Measurements from ENCODE around the gene DNAH6. TPM values are rescaled to one million over a fixed set of nuclear protein-coding genes. Genes with fewer than 3 reads are reported as not detected.

The DNAH6 gene
- total RNA-seq, 4 donors from 2014 or later = 1.00 to 2.9 (median 2.1) TPM

DNA sequence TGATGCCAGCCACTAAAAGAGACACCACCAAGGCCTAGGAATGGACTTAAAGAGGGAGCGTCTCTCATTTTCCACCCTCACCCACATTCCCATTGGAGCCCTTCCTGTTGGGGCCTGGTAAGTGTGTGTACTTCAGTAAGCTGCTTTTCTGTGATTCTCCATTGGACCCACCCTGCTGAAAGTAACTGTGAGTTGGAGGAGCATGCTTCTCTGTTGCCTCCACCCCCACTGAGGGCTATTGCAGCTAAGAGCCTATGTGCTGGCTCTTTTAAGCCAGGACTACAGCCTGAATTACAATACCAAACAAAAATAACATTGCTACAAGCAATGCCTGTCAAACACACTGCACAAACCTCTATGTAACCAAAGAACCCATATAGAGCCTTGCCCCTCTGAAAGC lies 283.5 kb downstream of the DNAH6 start:
- Histone ChIP-seq H3K4me1 (no peaks in the 10 kb centered on the region), H3K36me3 (no peaks in the 10 kb centered on the region), H3K4me3 (no peak overlapping the region), H3K9me3 (peaks cover 3 to 13% of the 10 kb centered on the region in 2 donors), H3K27me3 (no peaks in the 10 kb centered on the region), H3K27ac (no peak overlapping the region)
- WGBS, 2 donors (ENCODE audit: low coverage in 1 of 2) = 94 to 100% methylated on average over 1 of the region's 1 CpG
- intact Hi-C loops (cut with DNase I; ENCODE audit: low total_unique reads) = no loop called here
- DNase-seq = no peak
- in situ Hi-C loops (cut with MboI; ENCODE audit: low pct_ligation_motif_present in 1 of 4, low pct_unique_long_range_greater_than_20kb in 1 of 4, low sequenced_read_pairs in 3 of 4) = no loop called here
- TF ChIP-seq POLR2AphosphoS5 (IDR thresholded peaks at IDR 0.05) = no peak
- TF ChIP-seq POLR2A (IDR thresholded peaks at IDR 0.05) = no peak
- no peak for TF ChIP-seq EP300 (IDR thresholded peaks at IDR 0.05; ENCODE audit: low read depth)
- TF ChIP-seq, protein P1, sequence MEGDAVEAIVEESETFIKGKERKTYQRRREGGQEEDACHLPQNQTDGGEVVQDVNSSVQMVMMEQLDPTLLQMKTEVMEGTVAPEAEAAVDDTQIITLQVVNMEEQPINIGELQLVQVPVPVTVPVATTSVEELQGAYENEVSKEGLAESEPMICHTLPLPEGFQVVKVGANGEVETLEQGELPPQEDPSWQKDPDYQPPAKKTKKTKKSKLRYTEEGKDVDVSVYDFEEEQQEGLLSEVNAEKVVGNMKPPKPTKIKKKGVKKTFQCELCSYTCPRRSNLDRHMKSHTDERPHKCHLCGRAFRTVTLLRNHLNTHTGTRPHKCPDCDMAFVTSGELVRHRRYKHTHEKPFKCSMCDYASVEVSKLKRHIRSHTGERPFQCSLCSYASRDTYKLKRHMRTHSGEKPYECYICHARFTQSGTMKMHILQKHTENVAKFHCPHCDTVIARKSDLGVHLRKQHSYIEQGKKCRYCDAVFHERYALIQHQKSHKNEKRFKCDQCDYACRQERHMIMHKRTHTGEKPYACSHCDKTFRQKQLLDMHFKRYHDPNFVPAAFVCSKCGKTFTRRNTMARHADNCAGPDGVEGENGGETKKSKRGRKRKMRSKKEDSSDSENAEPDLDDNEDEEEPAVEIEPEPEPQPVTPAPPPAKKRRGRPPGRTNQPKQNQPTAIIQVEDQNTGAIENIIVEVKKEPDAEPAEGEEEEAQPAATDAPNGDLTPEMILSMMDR (IDR thresholded peaks at IDR 0.05) = no peak

DNA sequence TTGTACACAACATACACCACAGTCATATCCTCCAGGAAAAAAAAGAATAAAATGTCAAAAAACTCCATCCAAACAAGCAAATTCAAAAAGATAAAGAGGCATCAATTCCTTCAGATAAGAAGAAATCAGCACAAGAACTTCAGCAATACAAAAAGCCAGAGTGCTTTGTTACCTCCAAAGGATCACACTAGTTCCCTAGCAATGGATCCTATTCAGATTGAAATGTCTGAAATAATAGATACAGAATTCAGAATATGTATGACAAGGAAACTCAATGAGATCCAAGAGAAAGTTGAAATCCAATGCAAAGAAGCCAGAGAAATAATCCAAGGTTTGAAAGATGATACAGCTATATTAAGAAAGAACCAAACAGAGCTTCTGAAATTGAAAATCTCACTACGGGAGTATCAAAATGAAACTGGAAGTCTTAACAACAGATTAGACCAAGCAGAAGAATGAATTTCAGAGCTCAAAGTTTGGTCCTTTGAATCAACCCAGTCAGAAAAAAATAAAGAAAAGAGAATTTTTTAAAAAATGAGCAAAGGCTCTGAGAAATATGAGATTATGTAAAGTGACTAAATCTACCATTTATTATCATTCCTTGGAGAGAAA lies 284.0 kb downstream of the DNAH6 start:
- DNase-seq = no peak
- Histone ChIP-seq H3K27ac (no peak overlapping the region), H3K9me3 (peaks cover 3 to 13% of the 10 kb centered on the region in 2 donors), H3K27me3 (no peaks in the 10 kb centered on the region), H3K4me1 (no peaks in the 10 kb centered on the region), H3K4me3 (no peak overlapping the region), H3K36me3 (no peaks in the 10 kb centered on the region)
- intact Hi-C loops (cut with DNase I; ENCODE audit: low total_unique reads) (no loop called here), in situ Hi-C loops (cut with MboI; ENCODE audit: low pct_ligation_motif_present in 1 of 4, low pct_unique_long_range_greater_than_20kb in 1 of 4, low sequenced_read_pairs in 3 of 4) (no loop called here)
- TF ChIP-seq POLR2AphosphoS5 (IDR thresholded peaks at IDR 0.05) = no peak
- no peak for TF ChIP-seq POLR2A (IDR thresholded peaks at IDR 0.05)
- 63 to 70% methylated on average over 1 of the region's 1 CpG for WGBS, 2 donors (ENCODE audit: low coverage in 1 of 2)

GRCh38 chr2:84801811-84802210 lies 285.5 kb downstream of the DNAH6 start:
- no peaks in the 10 kb centered on the region for H3K36me3 ChIP-seq
- H3K27ac ChIP-seq = no peak overlapping the region
- TF ChIP-seq EP300 (IDR thresholded peaks at IDR 0.05; ENCODE audit: low read depth) (no peak), POLR2AphosphoS5 (IDR thresholded peaks at IDR 0.05) (no peak), POLR2A (IDR thresholded peaks at IDR 0.05) (no peak)
- TF ChIP-seq, protein P1 (IDR thresholded peaks at IDR 0.05) = no peak
- in situ Hi-C loops (cut with MboI; ENCODE audit: low pct_ligation_motif_present in 1 of 4, low pct_unique_long_range_greater_than_20kb in 1 of 4, low sequenced_read_pairs in 3 of 4) = no loop called here
- WGBS, 2 donors (ENCODE audit: low coverage in 1 of 2) = 79 to 88% methylated on average over 2 of the region's 2 CpGs
- H3K9me3 ChIP-seq = peaks cover 3 to 13% of the 10 kb centered on the region in 2 donors
- intact Hi-C loops (cut with DNase I; ENCODE audit: low total_unique reads) = no loop called here
- no peaks in the 10 kb centered on the region for H3K27me3 ChIP-seq
- peaks cover 0 to under 1% (median 0%) of the 10 kb centered on the region in 4 donors for H3K4me1 ChIP-seq
- H3K4me3 ChIP-seq = no peak overlapping the region
- DNase-seq = no peak

GRCh38 chr2:84805250-84805958 lies 289.1 kb downstream of the DNAH6 start:
- no peak for DNase-seq
- intact Hi-C loops (cut with DNase I; ENCODE audit: low total_unique reads) = no loop called here
- Histone ChIP-seq H3K36me3 (no peaks in the 10 kb centered on the region), H3K9me3 (peaks cover 3 to 13% of the 10 kb centered on the region in 2 donors), H3K27me3 (no peaks in the 10 kb centered on the region), H3K27ac (no peak overlapping the region), H3K4me1 (peaks cover 0 to 10% (median 0%) of the 10 kb centered on the region in 4 donors), H3K4me3 (no peak overlapping the region)
- in situ Hi-C loops (cut with MboI; ENCODE audit: low pct_ligation_motif_present in 1 of 4, low pct_unique_long_range_greater_than_20kb in 1 of 4, low sequenced_read_pairs in 3 of 4) = no loop called here
- 67 to 70% methylated on average over 1 of the region's 1 CpG for WGBS, 2 donors (ENCODE audit: low coverage in 1 of 2)
- no peak for TF ChIP-seq EP300 (IDR thresholded peaks at IDR 0.05; ENCODE audit: low read depth)
- TF ChIP-seq POLR2AphosphoS5 (IDR thresholded peaks at IDR 0.05) = no peak
- TF ChIP-seq POLR2A (IDR thresholded peaks at IDR 0.05) = no peak
- TF ChIP-seq, protein P1 (IDR thresholded peaks at IDR 0.05) = no peak

Data from transverse colon (tissue), 4 donors.